SW 1271 (cell line): ENCODE results near the gene HIVEP3.

Source experiments
- DNase-seq, 2 experiments: peaks; one replicate each; lab custom pipeline; 2025; lab: John Stamatoyannopoulos, UW

Gene HIVEP3

GRCh38 chr1:41789661-41790330 lies 128.9 kb downstream of the HIVEP3 start:
- DNase-seq = no peak

GRCh38 chr1:41788427-41788826 lies 130.3 kb downstream of the HIVEP3 start:
- DNase-seq = no peak

DNA sequence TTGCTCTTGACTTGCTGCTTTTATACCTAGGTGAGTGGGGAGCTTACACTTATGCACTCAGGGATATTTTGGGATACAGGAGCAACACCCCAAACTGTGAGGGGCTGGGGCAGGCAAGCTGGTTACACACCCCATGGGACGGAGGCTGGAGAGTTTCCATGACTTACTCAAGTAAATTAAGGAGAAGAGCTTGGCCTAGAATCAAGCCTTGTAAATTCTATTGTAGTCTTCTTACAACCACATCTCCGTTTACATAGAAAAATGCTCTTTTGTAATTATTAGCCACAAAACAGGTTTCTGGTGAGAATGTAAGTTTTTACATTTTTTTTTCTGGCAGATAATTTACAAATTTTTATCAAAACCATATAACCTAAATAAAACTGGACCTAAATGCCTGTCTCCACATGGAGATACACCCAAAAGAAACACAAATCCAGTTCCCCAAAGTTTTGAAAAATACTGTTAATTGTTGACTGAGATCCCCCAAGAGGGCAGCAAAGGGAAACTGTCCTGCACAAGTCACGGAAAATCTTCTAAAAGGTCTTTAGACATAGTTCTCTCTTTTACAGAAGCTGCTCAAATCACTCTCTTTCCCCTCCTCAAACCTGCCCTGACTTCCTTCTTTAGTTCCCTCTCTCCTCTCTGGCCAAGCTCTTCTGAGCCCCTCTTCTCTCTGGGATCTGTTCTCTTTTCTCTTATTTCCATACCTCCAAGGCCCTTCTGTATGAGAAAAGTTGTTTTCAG lies 134.0 kb downstream of the HIVEP3 start:
- no peak for DNase-seq

DNA sequence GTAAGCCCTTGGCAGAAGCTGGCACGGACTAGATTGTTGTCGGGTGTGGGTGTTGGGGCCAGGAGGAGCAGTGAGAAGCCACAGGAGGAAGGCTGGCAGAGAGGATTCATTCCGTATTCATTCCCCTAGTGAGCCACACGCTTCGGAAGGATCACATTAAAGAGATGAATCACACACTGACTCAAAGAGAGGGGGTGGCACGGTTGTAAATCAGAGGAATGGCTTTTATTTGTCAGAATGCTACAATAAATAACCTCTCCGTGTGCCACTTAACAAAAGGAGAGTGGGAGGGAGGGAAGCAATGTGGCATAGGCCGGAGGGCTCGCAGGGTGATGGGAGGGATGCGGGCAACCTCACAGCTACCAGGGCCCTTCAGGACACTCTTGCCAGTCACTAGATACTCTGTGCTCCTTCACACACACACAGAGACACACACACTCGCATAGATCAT lies 135.5 kb downstream of the HIVEP3 start:
- peak in 1 of 2 experiments; percentile 38 for DNase-seq

DNA sequence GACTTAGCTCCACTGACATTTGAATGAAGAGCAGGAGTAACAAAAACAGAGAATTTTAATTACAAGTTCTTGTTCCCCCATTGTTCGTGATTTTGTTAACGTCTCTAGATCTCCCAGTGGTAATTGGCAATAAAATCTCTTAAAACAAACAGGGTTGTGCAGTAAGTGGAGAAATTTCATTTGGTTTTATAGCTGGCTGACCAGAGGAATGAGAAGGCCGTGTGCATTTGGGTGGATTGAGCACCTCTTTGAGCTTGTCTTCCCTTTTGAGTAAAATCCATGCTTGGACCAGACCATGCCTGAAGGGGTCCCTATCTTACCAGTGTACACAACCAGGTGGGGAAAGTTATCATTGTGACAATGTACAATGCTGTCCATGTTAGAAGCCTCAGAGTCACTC lies 137.8 kb downstream of the HIVEP3 start:
- no peak for DNase-seq

DNA sequence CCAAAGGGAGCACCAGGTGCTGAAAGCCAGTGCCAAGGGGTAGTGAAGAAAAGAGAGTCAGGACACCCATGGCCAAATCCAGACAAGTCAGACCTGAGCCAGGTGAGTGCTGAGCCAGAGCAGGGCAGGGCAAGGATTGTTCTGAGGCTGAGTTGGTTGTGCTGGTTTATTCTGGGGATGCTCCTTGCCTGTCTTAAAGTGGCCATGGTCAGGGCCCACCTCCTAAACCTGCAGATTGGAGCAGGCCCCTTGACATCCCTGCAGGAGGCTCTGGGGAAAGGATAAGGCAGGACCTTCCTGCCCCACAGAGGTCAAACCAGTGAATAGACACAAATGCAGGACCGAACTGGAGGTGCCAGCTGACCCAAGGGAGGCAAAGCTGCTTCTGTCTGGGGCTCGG lies 138.4 kb downstream of the HIVEP3 start:
- DNase-seq = no peak

GRCh38 chr1:41779360-41779759 lies 139.4 kb downstream of the HIVEP3 start:
- no peak for DNase-seq

- no peak for DNase-seq
Measured at GRCh38 chr1:41777695-41778094, 141.0 kb downstream of the HIVEP3 start.

DNA sequence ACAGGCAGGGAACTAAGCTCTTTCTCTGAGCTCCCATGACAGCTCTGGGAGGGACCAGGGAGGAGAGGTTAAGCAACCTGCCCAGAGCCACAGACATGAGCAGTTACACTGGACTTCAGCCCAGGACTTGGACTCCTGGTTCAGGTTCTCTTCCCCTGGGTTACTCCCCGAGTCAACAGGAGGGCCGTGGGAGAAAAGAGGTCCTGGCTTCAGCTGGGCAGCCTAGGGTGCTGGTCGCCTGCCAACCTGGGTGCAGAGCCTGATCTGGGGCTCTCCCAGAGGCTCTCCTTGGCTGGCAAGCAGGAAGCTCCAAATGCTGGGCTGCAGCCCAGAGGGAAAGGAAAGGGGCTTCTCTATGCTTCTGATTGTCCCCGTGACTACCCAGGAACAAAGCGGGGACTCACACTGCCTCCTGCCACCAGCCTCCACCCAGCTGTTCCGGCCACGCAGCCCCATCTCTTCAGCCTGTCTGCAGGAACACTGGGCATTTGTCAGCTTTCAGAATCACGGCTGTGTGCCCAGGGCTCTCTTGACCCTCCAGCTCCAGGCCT lies 141.8 kb downstream of the HIVEP3 start:
- no peak for DNase-seq

DNA sequence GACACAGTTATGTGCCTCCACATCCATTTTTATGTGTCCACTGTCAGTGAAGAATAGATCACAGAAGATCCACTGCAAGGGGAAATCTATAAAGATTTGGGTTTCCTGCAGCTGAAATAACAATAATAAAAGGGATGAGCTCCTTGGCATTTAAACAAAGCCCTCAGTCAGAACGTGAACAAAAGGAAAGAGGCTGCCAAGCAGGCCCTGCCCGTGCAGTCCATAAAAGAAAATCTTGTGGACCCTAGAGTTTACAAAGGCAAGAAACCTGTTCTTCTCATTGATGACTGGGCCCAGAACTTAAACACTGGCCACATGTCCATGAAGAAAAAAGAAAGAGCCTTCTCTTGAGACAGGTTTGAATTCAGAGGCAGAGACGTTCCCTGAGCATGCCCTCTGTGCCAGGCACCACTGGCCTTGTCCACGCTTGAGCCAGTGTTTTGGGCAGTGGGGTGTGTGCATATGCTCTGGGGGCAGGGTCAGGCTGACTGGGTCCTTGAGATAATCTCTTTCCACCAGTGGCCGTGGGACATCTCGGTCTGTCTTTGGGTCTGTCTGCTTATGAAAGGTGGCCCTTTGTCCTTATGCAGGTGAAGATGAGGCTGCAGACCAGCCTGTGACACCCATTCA lies 142.7 kb downstream of the HIVEP3 start:
- DNase-seq = no peak

DNA sequence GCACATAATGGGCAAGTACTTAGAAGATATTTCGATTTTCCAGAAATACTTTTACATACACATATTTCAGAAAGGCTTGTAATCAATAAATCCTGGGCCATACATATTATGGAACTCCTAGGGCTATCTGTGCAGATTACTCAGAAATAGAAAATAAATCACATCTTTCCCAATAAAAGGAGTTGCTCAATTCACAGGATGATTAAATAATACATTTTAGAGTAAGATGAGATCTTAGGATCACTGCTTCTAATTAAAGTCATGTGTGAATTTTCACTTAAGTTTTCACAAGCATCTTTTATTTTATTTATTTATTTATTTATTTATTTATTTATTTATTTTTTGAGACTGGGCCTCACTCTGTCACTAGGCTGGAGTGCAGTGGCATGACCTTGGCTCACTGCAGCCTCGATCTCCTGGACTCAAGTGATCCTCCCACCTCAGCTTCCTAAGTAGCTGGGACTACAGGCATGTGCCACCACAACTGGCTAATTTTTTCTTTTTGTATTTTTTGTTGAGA lies 144.2 kb downstream of the HIVEP3 start:
- no peak for DNase-seq

- no peak for DNase-seq
Measured at GRCh38 chr1:41773842-41774241, 144.9 kb downstream of the HIVEP3 start.

DNA sequence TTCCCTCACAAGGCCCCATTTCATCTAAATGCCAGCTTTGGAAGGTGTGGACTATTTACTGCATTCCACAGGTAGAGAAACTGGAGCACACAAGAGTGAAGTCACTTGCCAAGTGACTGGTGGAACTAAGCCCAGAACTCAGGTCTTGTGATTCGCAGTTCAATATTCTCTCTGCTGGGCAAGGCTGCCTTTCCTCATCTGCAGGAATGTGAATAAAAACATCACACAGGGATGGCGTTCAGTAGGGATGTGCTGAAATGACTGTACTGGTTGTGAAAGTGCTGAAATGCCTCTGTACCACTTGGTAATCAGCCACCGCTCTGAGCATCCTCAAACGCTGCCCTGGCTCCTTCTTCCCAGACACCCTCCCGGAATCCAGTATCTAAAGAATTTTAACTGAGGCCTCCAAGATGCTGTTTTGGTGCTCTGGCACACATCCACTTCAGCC lies 145.6 kb downstream of the HIVEP3 start:
- DNase-seq = no peak

DNA sequence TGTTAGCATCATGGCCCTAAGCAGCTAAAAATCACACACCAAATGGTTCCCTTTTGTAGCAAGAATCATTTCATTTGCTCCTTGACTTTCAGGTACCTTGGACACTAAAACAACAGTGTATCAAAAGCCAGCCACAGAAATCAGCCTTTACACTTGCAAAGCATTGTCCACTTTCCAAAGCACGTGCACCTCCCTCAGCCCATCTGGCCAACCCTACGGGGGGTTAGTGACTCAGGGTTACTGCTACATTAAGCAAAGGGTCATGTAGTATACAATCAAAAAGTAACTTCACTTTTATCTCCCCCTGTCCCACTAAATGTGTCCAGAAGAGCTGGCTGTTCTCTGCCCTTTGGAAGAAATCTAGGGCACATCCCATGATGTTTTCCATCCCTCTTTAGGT lies 149.7 kb downstream of the HIVEP3 start:
- DNase-seq = no peak

DNA sequence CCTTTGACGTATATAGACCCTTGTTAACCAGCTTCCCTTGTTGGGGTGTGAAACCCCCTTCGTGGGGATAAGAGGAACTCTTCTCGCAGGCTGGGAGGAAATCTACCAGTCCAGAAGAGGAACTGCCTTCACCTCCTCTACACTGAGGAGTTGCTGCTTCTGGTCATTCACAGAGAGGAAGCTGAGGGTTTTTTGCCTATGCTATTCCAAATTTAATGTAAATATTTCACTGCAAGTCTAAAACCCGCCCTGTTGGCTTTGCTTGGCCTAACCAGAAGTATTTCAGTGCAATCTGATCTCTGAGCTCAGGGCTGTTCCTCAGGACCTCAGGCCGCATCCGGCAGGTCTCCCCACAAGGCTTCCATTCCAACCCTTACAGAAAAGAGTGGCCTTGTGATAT lies 150.1 kb downstream of the HIVEP3 start:
- DNase-seq = no peak

DNA sequence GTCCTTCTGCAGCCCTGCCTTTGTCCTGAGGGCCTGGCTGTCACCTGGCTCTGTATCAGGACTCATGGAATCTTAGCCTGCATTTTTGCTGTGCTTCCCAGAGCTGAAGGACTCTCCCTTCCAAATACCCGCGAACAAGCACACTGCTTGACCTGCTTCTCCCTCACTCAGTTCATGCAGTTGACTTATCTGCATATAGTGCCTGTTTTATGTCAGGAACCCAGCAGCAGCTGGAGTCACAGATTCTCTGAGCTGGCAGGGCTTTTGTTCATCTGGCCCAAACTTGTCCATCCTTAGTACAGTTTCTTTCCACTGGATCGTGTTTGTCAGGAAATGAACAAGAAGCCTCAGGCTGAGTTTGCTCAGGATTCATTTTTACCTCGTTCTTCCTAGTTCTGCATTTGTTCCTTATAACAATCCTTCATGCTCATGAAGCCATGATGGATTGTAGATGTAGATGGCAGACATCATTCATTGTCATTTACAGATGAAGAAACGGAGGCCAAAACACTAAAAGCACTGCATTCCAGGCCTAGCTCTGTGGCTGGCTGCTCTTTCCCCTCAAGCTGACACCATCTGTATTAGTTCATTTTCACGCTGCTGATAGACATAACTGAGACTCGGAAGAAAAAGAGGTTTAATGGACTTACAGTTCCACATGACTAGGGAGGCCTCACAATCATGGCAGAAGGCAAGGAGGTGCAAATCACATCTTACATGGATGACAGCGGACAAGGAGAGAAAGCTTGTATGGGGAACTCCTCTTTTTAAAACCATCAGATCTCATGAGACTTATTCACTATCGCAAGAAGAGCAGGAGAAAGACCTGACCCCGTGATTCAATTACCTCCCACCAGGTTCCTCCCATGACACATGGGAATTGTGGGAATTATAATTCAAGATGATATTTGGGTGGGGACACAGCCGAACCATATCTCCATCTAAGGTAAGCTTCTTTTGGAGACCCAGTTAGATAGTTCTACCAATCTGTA lies 150.9 kb downstream of the HIVEP3 start:
- no peak for DNase-seq

DNA sequence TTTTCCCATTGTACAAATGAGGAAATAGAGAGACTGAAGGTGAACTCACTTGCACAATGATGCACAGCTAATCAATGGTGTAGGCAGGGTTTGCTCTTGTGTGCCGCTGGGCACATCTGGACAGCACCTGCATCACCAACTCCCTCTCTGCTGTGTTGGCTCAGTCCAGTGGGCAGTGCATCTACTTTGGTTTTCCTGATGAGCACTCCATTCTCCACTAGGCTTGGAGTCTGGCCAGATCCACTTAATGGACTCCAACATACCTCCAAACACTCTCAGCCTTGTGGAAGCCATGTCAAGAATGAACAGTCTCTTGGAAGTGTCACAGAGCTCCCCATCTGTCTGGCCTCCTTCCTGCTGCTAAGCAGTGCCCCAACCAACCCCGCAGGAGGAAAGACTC lies 152.2 kb downstream of the HIVEP3 start:
- no peak for DNase-seq

GRCh38 chr1:41766041-41766440 lies 152.7 kb downstream of the HIVEP3 start:
- DNase-seq = no peak

- DNase-seq = no peak
Measured at GRCh38 chr1:41765152-41765551, 153.6 kb downstream of the HIVEP3 start.

DNA sequence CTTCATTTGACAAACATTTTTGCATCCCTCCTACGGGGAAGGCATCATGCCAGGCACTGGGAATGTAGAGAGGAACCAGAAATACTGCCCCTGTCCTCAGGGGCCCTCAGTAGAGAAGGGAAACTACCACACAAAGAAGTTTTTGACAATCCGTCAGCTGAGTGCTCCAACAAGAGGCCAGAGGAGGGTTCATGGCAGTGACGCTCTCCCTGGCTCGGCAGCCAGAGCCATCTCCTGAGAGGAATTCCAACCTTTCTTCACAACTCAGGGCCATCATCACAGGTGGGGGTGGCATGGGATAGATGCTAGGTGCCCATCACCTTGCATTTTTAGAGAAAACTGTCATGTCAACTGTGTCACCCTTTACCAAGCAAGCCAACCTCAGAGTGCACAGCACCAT lies 154.1 kb downstream of the HIVEP3 start:
- no peak for DNase-seq

- no peak for DNase-seq
Measured at GRCh38 chr1:41762777-41763176, 155.9 kb downstream of the HIVEP3 start.
